GM21526 (cell line): ENCODE results near the gene BMERB1.
"Not testable (repeated sequence)": the region's sequence is repeated elsewhere in the genome, so short reads cannot be mapped to it uniquely, and the experiment has no call there.

Experiments
- ATAC-seq: cut with Tn5 transposase; IDR thresholded peaks from one replicate; pipeline ENCODE4 v1.9.1; 2021; ENCODE audit warnings: moderate library complexity; ENCODE audit not compliant: unreplicated experiment, low FRiP score

BMERB1 gene

GRCh38 chr16:15434425-15435215 is at the start of gene BMERB1:
Gene BMERB1, plus strand, starts transcription at chr16:15434588. Its CDS starts 66 bp downstream, at chr16:15434654.
- no peak for ATAC-seq

- ATAC-seq = not testable (repeated sequence)
Measured at GRCh38 chr16:15388060-15388459, 46.3 kb upstream of the BMERB1 start.

GRCh38 chr16:15389916-15390315 is 44.5 kb upstream of the BMERB1 start:
- ATAC-seq = not testable (repeated sequence)

- not testable (repeated sequence) for ATAC-seq
Measured at GRCh38 chr16:15393025-15393424, 41.4 kb upstream of the BMERB1 start.

GRCh38 chr16:15395631-15396508 is 38.5 kb upstream of the BMERB1 start, which contains the start of gene MPV17L:
Gene MPV17L, plus strand, starts transcription at chr16:15395754. Its CDS starts 144 bp downstream, at chr16:15395898.
- ATAC-seq = not testable (repeated sequence)

GRCh38 chr16:15396509-15396829 is 37.9 kb upstream of the BMERB1 start:
- not testable (repeated sequence) for ATAC-seq

- no peak for ATAC-seq
Measured at GRCh38 chr16:15396948-15397594, 37.3 kb upstream of the BMERB1 start.

GRCh38 chr16:15398618-15399316 is 35.6 kb upstream of the BMERB1 start:
- ATAC-seq = no peak

- no peak for ATAC-seq
Measured at GRCh38 chr16:15399317-15399716, 35.1 kb upstream of the BMERB1 start.

- not testable (repeated sequence) for ATAC-seq
Measured at GRCh38 chr16:15400314-15400713, 34.1 kb upstream of the BMERB1 start.

GRCh38 chr16:15401972-15402371 is 32.4 kb upstream of the BMERB1 start:
- ATAC-seq = no peak

- no peak for ATAC-seq
Measured at GRCh38 chr16:15403392-15403995, 30.9 kb upstream of the BMERB1 start.

- not testable (repeated sequence) for ATAC-seq
Measured at GRCh38 chr16:15404091-15404490, 30.3 kb upstream of the BMERB1 start.

- no peak for ATAC-seq
Measured at GRCh38 chr16:15404792-15405191, 29.6 kb upstream of the BMERB1 start.

- not testable (repeated sequence) for ATAC-seq
Measured at GRCh38 chr16:15407756-15408155, 26.6 kb upstream of the BMERB1 start.

- not testable (repeated sequence) for ATAC-seq
Measured at GRCh38 chr16:15409476-15409875, 24.9 kb upstream of the BMERB1 start.

- no peak for ATAC-seq
Measured at GRCh38 chr16:15415511-15415985, 18.8 kb upstream of the BMERB1 start.

GRCh38 chr16:15417197-15417596 is 17.2 kb upstream of the BMERB1 start:
- ATAC-seq = no peak

GRCh38 chr16:15418206-15418605 is 16.2 kb upstream of the BMERB1 start:
- no peak for ATAC-seq

- ATAC-seq = not testable (repeated sequence)
Measured at GRCh38 chr16:15421696-15422095, 12.7 kb upstream of the BMERB1 start.
